22Rv1 (cell line): ENCODE data around the gene NPHS2.

ENCODE experiments used
- H3K27ac ChIP-seq: fragments of 450-650 bp; 2 replicates; pipeline ENCODE4 v1.5.1; 2017
- CTCF ChIP-seq: fragments of 450-650 bp; IDR thresholded peaks from 2 replicates; pipeline ENCODE4 v1.5.1; 2017; ENCODE audit warnings: mild to moderate bottlenecking
- ZFX ChIP-seq: fragments of 450-650 bp; IDR thresholded peaks from 2 replicates; pipeline ENCODE4 v1.6.1; 2017; ENCODE audit warnings: antibody characterized with exemption, borderline replicate concordance

Gene NPHS2

GRCh38 chr1:179509384-179509783 is 66.4 kb downstream of the NPHS2 start:
- no peak overlapping the region for H3K27ac ChIP-seq
- TF ChIP-seq CTCF (no peak), ZFX (no peak)

- TF ChIP-seq ZFX, result no peak
- no peak for TF ChIP-seq CTCF
- no peak overlapping the region for H3K27ac ChIP-seq
Observed at GRCh38 chr1:179506199-179506598, 69.5 kb downstream of the NPHS2 start.
